ENCODE data around the gene NCOA7. TPM values are rescaled to one million over a fixed set of nuclear protein-coding genes. Genes with fewer than 3 reads are reported as not detected.
"Not testable (repeated sequence)": the region's sequence is repeated elsewhere in the genome, so short reads cannot be mapped to it uniquely, and the experiment has no call there.

The NCOA7 gene
- total RNA-seq, 1 experiment from 2014 or later: 5.9 TPM

- no peak for DNase-seq (ENCODE audit: low spot score)
Observed at GRCh38 chr6:125754566-125754965, 36.2 kb upstream of the NCOA7 start.

DNA sequence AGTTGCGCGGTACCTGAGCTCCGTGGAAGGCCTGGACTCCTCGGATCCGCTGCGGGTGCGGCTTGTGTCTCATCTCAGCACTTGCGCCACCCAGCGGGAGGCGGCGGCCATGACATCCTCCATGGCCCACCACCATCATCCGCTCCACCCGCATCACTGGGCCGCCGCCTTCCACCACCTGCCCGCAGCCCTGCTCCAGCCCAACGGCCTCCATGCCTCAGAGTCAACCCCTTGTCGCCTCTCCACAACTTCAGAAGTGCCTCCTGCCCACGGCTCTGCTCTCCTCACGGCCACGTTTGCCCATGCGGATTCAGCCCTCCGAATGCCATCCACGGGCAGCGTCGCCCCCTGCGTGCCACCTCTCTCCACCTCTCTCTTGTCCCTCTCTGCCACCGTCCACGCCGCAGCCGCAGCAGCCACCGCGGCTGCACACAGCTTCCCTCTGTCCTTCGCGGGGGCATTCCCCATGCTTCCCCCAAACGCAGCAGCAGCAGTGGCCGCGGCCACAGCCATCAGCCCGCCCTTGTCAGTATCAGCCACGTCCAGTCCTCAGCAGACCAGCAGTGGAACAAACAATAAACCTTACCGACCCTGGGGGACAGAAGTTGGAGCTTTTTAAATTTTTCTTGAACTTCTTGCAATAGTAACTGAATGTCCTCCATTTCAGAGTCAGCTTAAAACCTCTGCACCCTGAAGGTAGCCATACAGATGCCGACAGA lies 31.4 kb upstream of the NCOA7 start:
- DNase-seq (ENCODE audit: low spot score): no peak

GRCh38 chr6:125759959-125760457 lies 30.8 kb upstream of the NCOA7 start:
- no peak for DNase-seq (ENCODE audit: low spot score)

DNA sequence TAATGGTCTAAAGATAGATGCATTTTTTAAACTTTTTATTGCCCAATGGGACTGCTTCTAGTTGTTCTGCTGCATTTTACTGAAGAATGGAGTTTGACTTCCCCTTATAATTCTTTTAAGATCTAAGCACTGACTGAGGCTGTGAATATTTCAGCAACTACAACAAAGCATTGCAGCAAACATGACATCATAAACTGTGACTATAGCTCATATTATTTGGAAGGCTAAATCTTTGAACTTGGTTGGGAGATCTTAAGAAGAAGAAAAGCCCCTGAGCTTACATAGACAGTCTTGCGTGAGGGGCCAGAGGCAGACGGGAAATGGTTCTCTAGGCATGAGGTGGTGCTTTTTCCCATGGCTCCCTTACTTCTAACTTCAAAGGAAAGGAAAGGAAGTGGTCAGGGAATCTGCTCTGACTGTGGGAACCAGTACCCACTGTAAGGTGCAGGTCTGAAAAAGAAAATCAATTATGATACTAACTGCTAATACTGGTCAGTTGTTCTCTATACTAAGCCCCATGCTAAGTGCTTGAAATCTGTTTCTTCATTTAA lies 26.6 kb upstream of the NCOA7 start:
- DNase-seq (ENCODE audit: low spot score): no peak

- DNase-seq (ENCODE audit: low spot score): no peak
Observed at GRCh38 chr6:125765944-125766343, 24.8 kb upstream of the NCOA7 start.

DNA sequence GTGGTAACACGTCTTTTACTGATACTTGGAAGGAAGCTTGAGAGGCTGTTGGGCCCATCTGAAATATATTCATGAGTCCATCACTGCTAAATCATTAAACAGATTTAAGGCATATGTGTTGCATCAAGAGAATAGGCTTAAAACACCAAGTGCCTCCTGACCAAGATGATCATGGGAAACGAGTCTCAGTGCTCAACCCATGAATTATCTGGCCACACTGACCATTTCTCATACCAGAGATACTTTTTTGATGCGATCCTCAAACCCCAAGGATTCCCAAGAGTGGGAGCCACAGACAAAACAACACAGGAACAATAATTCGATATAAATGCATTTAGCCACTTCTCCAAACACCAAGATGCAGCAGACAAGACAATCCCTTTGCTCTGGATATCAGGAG lies 24.1 kb upstream of the NCOA7 start:
- no peak for DNase-seq (ENCODE audit: low spot score)

GRCh38 chr6:125769147-125769783 lies 21.5 kb upstream of the NCOA7 start:
- no peak for DNase-seq (ENCODE audit: low spot score)

DNA sequence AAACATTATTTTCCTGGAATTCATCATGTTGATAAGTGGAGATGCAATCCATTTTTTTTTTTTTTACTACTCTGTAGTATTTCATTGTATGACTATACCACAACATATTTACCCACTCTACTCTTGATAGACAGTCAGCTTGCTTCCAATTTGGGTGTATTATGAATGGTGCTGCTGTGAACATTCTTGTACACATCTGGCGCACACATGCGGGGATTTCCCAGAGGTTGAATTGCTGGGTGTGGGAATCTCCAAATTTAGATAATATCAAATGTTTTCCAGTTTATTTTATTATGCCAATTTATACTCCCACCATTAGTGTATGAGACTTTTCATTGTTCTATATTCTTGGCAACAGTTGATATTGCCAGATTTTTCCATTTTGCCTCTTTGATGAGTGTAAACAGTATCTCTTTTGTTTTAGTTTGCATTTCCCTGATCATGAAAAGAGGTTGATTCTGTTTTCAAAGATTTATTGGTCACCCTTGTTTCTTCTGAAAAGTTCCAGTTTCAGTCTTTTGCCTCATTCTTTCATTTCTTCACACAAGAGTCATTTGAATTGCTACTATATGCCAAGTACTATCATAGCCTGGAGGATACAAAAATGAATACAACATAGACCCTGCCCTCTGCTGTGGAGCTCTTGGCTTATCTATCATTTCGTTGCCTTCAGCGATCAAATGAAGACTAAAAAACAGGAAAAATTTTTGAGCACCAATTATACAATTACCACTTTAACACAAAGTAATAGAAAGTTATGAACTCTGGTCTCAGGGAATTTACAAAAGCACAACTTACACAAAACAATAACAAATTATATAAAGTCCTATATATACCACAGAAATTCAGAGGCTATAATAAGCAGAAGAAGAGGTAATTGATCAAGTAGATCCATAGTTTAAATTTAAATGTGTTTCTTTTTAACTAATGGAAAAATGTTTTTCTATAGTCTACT lies 17.1 kb upstream of the NCOA7 start:
- DNase-seq (ENCODE audit: low spot score): no peak

DNA sequence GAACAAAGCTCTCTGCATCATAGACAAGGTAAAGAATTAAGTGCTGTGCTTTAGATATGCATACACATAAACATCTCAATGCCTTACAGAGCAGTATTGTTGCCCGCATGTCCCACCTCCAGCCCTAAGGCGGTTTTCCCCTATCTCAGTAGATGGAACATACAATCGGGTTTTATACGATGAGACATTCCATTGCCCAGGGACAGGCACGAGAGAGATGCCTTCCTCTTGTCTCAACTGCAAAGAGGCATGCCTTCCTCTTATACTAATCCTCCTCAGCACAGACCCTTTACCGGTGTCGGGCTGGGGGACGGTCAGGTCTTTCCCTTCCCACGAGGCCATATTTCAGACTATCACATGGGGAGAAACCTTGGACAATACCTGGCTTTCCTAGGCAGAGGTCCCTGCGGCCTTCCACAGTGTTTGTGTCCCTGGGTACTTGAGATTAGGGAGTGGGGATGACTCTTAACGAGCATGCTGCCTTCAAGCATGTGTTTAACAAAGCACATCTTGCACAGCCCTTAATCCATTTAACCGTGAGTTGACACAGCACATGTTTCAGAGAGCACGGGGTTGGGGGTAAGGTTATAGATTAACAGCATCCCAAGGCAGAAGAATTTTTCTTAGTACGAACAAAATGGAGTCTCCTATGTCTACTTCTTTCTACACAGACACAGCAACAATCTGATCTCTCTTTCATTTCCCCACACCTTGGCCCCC lies 14.5 kb upstream of the NCOA7 start:
- DNase-seq (ENCODE audit: low spot score): not testable (repeated sequence)

GRCh38 chr6:125779924-125780539 lies 10.7 kb upstream of the NCOA7 start:
- peak; percentile 93 for DNase-seq (ENCODE audit: low spot score)

DNA sequence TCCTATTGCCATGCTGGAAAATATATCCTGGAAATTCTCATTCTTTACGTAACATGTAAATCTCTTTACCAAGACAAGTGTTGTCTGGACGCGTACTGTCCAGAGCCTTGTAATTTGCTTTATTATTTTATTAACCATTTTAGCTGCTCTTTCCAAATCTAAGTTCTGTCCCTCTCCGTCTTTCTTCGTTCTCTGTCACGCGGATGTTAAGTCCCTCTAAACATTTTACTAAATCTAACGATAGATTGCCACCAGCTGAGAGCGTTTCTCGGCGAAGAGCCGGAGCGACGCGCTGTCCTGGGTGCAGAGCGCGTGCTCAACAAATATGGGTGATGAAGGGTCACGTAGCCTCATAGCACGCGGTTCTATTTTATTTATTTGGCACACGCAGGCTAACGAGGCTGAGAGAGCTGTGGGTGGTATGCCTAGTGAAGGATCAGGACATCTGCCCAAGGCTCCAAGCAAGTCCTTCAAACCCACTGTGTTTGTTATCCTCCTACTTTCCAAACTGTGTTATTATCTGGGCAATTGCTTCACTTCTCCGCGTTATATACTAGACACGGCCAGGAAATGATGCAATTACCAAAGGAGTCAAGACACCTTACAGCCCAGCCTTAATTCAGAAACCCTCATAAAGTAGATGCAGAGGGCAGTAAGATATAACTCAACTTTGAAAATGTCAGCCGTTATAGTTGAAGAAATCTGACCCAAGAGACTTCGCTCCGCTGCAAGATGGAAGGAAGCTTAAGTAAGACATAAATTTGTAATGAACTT lies 10.0 kb upstream of the NCOA7 start:
- DNase-seq (ENCODE audit: low spot score): peak; percentile 54

GRCh38 chr6:125781314-125781868 lies 9.4 kb upstream of the NCOA7 start:
- no peak for DNase-seq (ENCODE audit: low spot score)

DNA sequence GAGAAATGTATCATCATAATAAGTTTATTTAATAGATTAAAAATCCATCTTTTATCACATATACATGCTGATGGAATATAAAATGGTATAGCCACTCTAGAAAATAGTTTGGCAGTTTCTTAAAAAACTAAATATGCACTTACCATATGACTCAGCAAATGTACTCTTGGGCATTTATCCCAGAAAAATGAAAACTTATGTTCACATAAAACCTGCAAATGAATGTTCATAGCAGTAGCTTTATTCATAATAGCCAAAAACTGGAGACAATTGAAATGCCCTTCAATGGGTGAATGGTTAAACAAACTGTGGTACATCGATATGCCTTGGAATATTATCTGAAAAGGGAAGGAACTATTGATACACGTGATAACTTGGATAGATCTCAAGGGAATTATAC lies 6.4 kb upstream of the NCOA7 start:
- no peak for DNase-seq (ENCODE audit: low spot score)

DNA sequence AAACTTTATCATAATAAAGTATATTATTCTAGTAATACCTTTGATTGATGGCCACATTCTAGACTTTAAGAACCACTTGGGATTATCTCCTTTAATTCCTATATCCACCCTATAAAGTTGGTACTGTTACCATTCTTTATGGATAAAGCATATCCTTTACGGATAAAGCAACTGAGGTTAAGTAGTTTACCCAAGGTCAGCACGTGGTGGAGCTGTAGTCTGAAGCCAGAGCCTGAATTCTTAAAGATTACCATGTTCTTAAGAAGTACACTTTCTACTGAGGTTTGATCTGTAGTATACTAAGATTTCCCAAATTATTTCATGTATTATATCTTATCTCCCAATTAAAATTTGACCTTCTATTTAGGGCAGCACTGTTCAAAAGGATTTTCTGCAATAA lies 3.0 kb upstream of the NCOA7 start:
- DNase-seq (ENCODE audit: low spot score): peak; percentile 21

DNA sequence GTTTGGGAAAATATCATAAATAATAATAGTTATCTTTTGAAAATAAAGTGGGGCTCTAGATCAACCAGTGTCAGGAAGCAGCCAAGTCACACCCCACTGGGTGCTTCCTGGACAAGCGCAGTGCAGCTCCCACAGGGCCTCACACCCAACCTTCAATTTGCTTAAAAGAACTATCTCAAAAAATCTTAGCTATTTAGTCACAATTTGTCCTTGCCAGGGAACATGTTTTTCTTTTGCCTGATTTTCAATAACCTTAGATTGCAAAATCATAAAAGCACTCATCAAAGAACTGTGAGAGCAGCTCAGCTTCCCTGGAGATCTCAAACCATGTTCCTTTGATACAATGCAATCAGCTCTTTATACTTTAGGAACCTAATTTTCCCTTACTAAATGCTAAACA lies 1.6 kb upstream of the NCOA7 start:
- no peak for DNase-seq (ENCODE audit: low spot score)

- peak; percentile 47 for DNase-seq (ENCODE audit: low spot score)
Observed at GRCh38 chr6:125789576-125790357, 993 bp upstream of the NCOA7 start.

GRCh38 chr6:125791151-125791819 lies 525 bp downstream of the NCOA7 start:
- peak; percentile 61 for DNase-seq (ENCODE audit: low spot score)

DNA sequence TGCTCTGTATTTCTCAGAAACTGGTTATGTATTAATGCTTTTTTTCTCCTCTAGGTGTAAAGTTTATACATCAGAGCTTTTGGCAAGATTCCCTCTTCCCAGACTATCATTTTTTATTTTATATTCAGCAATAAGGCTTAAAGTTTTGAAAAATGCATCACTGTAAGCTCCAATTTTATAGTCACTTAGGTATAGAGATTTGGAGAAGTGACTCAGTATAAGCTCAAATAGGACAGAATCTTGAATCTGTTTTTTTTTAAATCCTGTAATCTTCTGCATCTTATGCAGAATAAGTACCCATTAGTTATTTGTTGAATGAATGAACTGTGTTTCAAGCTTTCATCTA lies 1.0 kb downstream of the NCOA7 start:
- DNase-seq (ENCODE audit: low spot score): no peak

All from A172 (cell line).